ENCODE results near the gene VTI1A. TPM values are rescaled to one million over a fixed set of nuclear protein-coding genes. Genes with fewer than 3 reads are reported as not detected.
"Not testable (repeated sequence)": the region's sequence is repeated elsewhere in the genome, so short reads cannot be mapped to it uniquely, and the experiment has no call there.

VTI1A gene
- total RNA-seq, 4 donors from 2014 or later = 27.0 to 61.3 (median 49.8) TPM

- no peak for DNase-seq
- no peak overlapping the region for H3K27ac ChIP-seq
- H3K9me3 ChIP-seq = no peaks in the 10 kb centered on the region
- H3K36me3 ChIP-seq = peaks cover 0 to 7% (median 0%) of the 10 kb centered on the region in 3 donors
- H3K27me3 ChIP-seq = no peaks in the 10 kb centered on the region
- intact Hi-C loops (cut with DNase I) = no loop called here
- no peak overlapping the region for H3K4me3 ChIP-seq
- no peak for TF ChIP-seq CTCF (IDR thresholded peaks at IDR 0.05)
- TF ChIP-seq POLR2A (IDR thresholded peaks at IDR 0.05) = no peak
- H3K4me1 ChIP-seq = peaks cover 0 to 20% (median 4%) of the 10 kb centered on the region in 3 donors
Observed at GRCh38 chr10:112587729-112588128, 140.7 kb downstream of the VTI1A start.

- Histone ChIP-seq H3K4me3 (no peak overlapping the region), H3K27ac (no peak overlapping the region), H3K4me1 (peaks cover 0 to 20% (median 4%) of the 10 kb centered on the region in 3 donors), H3K36me3 (peaks cover 0 to 7% (median 0%) of the 10 kb centered on the region in 3 donors), H3K27me3 (no peaks in the 10 kb centered on the region), H3K9me3 (no peaks in the 10 kb centered on the region)
- intact Hi-C loops (cut with DNase I) = no loop called here
- 30 to 48% methylated on average over 5 of the region's 5 CpGs for WGBS, 2 donors
- no peak for TF ChIP-seq POLR2A (IDR thresholded peaks at IDR 0.05)
- no peak for TF ChIP-seq CTCF (IDR thresholded peaks at IDR 0.05)
- DNase-seq = no peak
Observed at GRCh38 chr10:112588225-112588990, 141.4 kb downstream of the VTI1A start.

- Histone ChIP-seq H3K27ac (no peak overlapping the region), H3K9me3 (no peaks in the 10 kb centered on the region), H3K4me3 (no peak overlapping the region), H3K27me3 (no peaks in the 10 kb centered on the region), H3K36me3 (peaks cover 0 to 7% (median 0%) of the 10 kb centered on the region in 3 donors), H3K4me1 (peaks cover 0 to 20% (median 4%) of the 10 kb centered on the region in 3 donors)
- intact Hi-C loops (cut with DNase I) = no loop called here
- no peak for TF ChIP-seq POLR2A (IDR thresholded peaks at IDR 0.05)
- no peak for TF ChIP-seq CTCF (IDR thresholded peaks at IDR 0.05)
- no peak for DNase-seq
- 95 to 97% methylated on average over 6 of the region's 6 CpGs for WGBS, 2 donors
Observed at GRCh38 chr10:112589081-112589480, 142.1 kb downstream of the VTI1A start.

- H3K27ac ChIP-seq; H3K36me3 ChIP-seq; DNase-seq; intact Hi-C loops (cut with DNase I); H3K4me1 ChIP-seq; H3K4me3 ChIP-seq; H3K9me3 ChIP-seq; H3K27me3 ChIP-seq: not testable (repeated sequence)
- 40 to 59% methylated on average over 7 of the region's 7 CpGs for WGBS, 2 donors
Observed at GRCh38 chr10:112590786-112591185, 143.8 kb downstream of the VTI1A start.

GRCh38 chr10:112593023-112593422, 146.0 kb downstream of the VTI1A start:
- H3K27ac ChIP-seq = no peak overlapping the region
- H3K27me3 ChIP-seq = no peaks in the 10 kb centered on the region
- TF ChIP-seq POLR2A (IDR thresholded peaks at IDR 0.05) = no peak
- no peak for TF ChIP-seq CTCF (IDR thresholded peaks at IDR 0.05)
- no peak overlapping the region for H3K4me3 ChIP-seq
- 77 to 83% methylated on average over 3 to 5 of the region's 5 CpGs for WGBS, 2 donors
- DNase-seq = no peak
- intact Hi-C loops (cut with DNase I) = no loop called here
- peaks cover 0 to 3% (median 0%) of the 10 kb centered on the region in 3 donors for H3K4me1 ChIP-seq
- H3K36me3 ChIP-seq = peaks cover 0 to 7% (median 0%) of the 10 kb centered on the region in 3 donors
- H3K9me3 ChIP-seq = no peaks in the 10 kb centered on the region

All from esophagus squamous epithelium (tissue), 5 donors.